Measurements from ENCODE around the gene NLRP3.
A peak's percentile ranks its signal among the peaks of the same experiment; 100 is the strongest.
"Not testable (repeated sequence)": the region's sequence is repeated elsewhere in the genome, so short reads cannot be mapped to it uniquely, and the experiment has no call there.

NLRP3 gene

DNA sequence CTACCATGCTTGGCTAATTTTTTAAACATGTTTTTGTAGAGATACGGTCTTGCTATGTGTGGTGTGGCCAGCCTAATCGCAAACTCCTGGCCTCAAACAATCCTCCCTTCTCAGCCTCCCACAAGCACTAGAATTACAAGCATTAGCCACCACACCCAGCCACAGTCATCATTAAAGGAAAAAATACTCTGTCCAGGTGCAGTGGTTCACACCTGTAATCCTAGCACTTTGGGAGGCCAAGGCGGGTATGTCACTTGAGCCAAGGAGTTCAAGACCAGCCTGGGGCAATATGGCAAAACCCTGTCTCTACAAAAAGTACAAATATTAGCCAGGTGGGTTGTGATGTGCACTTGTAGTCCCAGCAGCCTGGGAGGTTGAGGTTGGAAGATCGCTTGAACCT is 25.0 kb upstream of the NLRP3 start:
- DNase-seq (ENCODE audit: low read depth) = no peak

GRCh38 chr1:247392088-247392487 is 23.9 kb upstream of the NLRP3 start:
- no peak for DNase-seq (ENCODE audit: low read depth)

- not testable (repeated sequence) for DNase-seq (ENCODE audit: low read depth)
Measured at GRCh38 chr1:247395075-247395474, 20.9 kb upstream of the NLRP3 start.

GRCh38 chr1:247400685-247401084 is 15.3 kb upstream of the NLRP3 start:
- DNase-seq (ENCODE audit: low read depth) = no peak

DNA sequence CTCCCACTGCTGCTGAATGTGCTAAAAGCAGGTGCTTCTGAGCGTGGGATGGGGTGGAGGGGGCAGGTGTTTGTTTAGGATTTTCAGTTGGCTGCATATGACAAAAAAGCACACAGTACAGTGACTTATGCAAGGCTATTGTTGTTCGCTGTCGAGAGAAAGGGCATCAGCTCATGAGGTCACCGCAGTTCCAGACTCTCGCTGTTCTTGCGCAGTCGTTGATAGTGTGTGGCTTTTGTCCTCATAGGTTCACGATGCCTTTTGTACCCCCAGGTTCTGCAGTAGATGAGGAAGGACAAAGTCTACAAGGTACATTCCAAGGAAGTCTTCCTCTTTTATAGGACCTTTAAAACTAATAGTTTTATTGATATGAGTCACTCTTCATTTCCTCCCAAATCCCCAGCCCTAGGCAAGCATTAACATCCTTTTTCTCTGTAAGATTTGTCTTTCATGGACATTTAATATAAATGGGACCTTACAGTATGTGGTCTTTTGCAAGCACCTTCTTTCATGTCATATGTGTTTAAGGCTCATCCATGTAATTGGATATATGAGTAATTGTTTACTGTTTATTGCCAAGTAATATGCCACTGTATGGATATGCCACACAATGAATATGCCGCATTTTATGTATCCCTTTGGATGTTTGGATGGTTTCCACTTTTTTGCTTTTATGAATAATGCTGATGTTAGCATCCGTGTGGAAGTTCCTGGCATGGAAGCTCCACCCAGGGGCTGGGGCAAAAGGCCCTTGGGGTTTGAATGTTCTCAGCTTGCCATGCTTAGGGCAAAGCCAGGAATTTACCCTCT is 14.5 kb upstream of the NLRP3 start:
- no peak for DNase-seq (ENCODE audit: low read depth)

DNA sequence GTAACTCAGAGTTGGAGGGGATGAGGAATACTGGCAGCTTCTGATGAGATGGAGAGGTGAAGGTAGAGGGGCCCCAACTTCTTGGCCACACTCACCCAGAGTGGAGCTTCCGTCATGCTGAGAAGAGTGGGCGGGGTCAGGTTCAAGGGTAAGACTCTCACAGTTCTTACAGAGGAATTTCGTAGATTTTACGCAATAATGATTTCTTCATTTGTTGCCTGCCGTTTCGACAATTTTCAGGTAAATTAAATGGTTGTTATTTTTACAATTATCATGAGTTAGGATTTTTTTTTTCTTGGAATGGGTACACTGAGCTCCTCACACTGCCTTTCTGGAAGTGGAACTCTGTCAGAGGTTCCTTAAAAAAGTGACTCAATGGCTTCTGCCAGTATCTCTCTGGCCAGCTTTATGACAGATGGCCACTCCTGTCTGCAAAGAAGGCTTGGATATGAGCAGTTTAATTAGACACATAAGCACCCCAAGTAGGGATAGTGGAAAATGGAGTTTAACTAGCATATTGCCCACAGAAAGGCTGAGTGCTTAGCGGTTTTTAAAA is 13.8 kb upstream of the NLRP3 start:
- no peak for DNase-seq (ENCODE audit: low read depth)

- DNase-seq (ENCODE audit: low read depth) = no peak
Measured at GRCh38 chr1:247406014-247406656, 9.8 kb upstream of the NLRP3 start.

DNA sequence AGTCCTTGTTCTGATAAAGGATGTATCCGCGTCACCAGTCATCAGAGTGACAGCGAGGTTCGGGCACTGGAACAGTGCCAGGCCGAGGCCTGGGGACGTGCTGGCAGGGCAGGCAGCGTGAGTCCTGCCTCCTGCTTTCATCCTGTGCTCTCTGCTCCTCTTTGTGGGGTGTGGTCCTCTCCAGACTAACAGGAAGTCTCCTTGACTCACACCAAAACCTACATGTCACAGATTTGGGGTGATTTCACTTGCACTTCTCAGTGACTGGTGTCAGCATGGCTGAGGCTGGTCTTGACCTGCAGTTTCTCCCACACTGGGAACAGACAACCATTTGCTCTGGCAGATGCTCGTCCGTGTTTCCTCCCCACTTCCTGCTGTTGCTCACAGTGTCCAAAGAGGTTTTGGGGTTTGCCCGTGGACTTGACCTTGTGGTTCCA is 8.8 kb upstream of the NLRP3 start:
- DNase-seq (ENCODE audit: low read depth) = peak; percentile 49

DNA sequence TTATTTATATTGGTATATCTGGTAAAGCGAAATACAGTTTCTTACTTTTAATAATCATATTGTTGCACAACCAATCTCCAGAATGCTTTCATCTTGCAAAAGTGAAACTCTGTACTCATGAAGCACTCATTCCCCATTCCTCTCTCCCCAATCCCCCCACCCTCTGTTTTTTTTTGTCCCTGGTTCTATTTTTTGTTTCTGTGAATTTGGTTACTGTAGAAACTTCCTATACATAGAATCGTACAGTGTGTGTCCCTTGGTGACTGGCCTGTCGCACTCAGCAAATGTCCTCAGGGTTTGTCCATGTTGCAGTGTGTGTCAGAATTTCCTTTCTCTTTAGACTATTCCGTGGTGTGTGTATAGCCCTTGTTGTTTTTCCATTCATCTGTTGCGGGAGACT is 7.9 kb upstream of the NLRP3 start:
- DNase-seq (ENCODE audit: low read depth) = no peak

DNA sequence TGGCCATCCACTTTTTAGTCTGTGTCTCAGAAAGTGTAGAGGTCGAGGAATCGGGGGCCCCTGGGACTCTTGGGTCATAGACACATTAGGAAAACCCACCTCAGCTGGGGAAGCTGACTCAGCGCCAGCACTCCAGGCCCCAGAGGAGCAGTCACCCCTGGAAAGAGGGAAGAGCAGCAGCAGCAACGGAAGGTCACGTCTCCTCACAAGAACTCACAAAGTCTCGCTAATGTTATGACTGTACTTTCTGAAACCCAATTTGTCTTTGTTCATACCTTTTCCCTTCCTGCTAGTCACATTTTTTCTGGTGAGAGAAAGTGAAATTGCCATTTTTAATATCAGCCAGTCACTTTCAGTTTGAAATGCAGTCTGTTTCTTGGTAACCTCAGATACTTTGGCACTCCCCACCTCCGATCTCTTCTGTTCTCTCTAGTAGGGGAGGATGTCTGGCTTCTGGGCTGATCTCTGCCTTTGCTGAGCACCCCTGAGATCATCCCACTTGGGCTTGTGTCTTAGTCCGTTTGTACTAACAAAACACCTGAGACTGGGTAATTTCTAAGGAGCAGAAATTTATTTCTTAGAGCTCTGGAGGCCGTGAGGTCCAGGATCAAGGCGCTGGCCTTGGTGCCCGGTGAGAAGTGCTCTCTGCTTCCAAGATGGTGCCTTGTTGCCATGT is 6.0 kb upstream of the NLRP3 start:
- DNase-seq (ENCODE audit: low read depth) = peak; percentile 21

DNA sequence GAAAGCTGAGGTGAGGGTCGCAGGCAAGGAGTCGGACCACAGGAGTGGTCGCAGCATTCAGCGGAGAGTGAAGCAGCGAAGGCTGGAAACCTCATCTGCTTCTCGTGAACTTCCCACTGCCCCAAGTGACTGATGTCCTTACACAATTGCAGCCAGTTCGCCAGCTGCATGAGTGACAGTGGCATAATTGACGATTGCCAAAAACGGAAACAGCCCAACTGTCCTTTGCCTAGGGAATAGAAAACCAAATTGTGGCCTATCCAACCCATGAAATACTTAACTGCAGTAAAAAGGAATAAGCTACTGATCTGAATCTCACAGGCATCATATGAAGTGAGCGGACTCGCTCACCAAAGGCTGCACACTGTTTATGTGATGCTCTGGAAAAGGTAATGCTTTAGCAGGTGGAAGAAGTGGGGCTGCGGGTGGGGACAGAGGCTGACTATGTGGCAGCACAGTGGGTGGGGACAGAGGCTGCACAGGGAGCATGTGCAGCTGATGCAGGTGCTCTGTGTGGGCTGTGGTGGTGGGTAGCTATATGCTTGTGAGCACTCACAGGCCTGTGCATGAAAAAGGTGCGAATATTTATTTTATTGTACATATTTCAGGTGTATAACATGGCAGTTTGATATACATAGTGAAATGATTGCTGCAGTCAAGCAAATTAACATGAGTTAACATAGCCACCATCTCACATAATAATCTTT is 4.2 kb upstream of the NLRP3 start:
- DNase-seq (ENCODE audit: low read depth) = no peak

- DNase-seq (ENCODE audit: low read depth) = no peak
Measured at GRCh38 chr1:247417831-247418230, 1.9 kb downstream of the NLRP3 start.

DNA sequence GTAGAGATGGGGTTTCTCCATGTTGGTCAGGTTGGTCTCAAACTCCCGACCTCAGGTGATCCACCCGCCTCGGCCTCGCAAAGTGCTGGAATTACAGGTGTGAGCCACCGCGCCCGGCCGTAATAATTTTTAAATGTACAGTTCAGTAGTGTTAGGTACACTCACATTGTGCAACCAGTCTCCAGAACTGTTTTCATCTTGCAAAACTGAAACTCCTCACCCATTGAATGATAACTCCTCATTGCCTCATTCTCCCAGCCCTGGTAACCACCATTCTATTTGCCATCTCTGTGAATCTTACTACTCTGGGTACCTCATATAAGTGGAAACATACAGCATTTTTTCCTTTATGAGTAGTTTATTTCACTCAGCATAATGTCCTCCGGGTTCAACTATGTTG is 3.4 kb downstream of the NLRP3 start:
- no peak for DNase-seq (ENCODE audit: low read depth)

- DNase-seq (ENCODE audit: low read depth) = peak; percentile 25
Measured at GRCh38 chr1:247421074-247421473, 5.1 kb downstream of the NLRP3 start.

GRCh38 chr1:247429496-247429895 is 13.5 kb downstream of the NLRP3 start:
- DNase-seq (ENCODE audit: low read depth) = no peak

GRCh38 chr1:247430434-247430833 is 14.5 kb downstream of the NLRP3 start:
- DNase-seq (ENCODE audit: low read depth) = no peak

- DNase-seq (ENCODE audit: low read depth) = no peak
Measured at GRCh38 chr1:247431643-247432042, 15.7 kb downstream of the NLRP3 start.

DNA sequence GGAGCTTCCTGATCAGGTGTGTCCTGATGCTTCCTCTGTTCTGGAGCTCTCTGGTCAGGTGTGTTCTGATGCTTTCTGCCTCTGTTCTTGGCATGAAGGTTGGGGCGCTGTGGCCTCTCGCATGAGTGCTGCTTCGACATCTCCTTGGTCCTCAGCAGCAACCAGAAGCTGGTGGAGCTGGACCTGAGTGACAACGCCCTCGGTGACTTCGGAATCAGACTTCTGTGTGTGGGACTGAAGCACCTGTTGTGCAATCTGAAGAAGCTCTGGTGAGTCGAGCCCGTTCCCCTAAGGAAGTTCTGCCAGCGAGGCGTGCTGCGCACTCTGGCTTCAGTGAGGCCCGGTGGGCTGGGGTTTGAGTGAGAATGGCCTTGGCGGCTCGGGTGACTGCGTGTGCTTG is 18.0 kb downstream of the NLRP3 start:
- no peak for DNase-seq (ENCODE audit: low read depth)

DNA sequence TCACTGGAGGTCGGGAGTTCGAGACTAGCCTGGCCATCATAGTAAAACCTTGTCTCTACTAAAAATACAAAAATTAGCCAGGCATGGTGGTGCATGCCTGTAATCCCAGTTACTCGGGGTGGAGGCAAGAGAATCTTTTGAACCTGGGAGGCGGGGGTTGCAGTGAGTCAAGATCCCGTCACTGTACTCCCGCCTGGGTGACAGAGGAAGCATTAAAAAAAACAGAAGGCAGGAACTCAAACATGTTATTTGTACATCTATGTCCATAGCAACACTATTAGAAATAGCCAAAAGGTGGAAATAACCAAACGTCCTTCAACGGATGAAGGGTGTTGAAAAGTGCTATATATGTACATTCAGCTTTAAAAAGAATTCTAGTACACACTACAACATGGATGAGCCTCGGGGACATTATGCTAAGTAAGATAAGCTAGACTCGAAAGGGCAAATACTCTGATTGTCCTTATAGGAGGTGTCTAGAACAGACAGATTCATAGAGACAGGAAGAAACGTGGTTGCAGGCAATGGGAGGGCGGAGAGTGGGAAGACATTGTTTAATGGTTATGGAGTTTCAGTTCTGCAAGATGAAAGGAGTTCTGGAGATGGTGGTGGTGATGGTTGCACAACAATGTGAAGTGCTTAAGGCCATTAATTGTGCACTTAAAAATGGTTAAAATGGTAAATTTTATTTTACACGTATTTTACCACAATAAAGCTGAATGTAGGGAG is 19.2 kb downstream of the NLRP3 start:
- no peak for DNase-seq (ENCODE audit: low read depth)

- no peak for DNase-seq (ENCODE audit: low read depth)
Measured at GRCh38 chr1:247435759-247436147, 19.8 kb downstream of the NLRP3 start.
